Measurements from ENCODE around the gene ZNF474.
"Not testable (repeated sequence)": the region's sequence is repeated elsewhere in the genome, so short reads cannot be mapped to it uniquely, and the experiment has no call there.

Gene ZNF474

DNA sequence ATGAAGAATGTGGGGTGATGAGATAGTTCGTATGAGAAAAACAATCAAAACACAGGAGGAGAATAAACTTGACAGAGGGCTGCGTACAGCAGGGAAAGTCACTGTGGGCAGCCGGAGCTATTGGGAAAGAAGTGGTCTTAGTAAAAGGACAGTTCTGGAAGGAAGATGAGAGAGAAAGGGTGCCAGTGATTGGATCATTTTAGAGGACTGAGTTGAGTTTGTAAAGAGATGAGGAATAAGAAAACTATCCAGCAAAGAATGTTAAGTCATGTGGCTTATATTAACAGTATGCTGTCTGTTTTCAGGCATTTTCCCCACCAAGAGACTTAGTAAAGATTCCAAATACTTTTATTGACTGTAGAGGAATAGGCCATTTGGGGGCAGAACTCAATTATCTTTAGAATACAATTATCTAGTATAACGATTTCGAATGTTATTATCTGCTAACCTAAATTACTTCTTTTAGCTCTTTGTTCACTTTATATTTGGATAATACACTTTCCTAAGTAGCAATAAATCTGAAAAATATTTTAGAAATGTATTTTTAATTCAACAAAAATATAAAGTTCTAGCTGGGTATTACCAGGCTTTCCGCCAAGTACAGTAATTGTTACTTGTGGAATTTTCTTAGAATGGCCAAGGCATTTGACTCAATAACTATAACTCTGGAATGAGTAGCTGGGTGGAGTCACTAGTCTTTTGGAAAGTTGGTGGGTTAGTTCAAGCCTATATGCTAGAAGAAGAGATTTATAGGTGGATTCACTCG lies 35.7 kb upstream of the ZNF474 start:
- DNase-seq (ENCODE audit: low read depth), result peak; percentile 93
- no peak overlapping the region for H3K4me3 ChIP-seq (ENCODE audit: control insufficient read depth, low read depth, low read length)
- TF ChIP-seq, protein P1, sequence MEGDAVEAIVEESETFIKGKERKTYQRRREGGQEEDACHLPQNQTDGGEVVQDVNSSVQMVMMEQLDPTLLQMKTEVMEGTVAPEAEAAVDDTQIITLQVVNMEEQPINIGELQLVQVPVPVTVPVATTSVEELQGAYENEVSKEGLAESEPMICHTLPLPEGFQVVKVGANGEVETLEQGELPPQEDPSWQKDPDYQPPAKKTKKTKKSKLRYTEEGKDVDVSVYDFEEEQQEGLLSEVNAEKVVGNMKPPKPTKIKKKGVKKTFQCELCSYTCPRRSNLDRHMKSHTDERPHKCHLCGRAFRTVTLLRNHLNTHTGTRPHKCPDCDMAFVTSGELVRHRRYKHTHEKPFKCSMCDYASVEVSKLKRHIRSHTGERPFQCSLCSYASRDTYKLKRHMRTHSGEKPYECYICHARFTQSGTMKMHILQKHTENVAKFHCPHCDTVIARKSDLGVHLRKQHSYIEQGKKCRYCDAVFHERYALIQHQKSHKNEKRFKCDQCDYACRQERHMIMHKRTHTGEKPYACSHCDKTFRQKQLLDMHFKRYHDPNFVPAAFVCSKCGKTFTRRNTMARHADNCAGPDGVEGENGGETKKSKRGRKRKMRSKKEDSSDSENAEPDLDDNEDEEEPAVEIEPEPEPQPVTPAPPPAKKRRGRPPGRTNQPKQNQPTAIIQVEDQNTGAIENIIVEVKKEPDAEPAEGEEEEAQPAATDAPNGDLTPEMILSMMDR (conservative IDR thresholded peaks at IDR 0.05; ENCODE audit: control insufficient read depth, insufficient read depth, low read depth, low read length), result no peak

DNA sequence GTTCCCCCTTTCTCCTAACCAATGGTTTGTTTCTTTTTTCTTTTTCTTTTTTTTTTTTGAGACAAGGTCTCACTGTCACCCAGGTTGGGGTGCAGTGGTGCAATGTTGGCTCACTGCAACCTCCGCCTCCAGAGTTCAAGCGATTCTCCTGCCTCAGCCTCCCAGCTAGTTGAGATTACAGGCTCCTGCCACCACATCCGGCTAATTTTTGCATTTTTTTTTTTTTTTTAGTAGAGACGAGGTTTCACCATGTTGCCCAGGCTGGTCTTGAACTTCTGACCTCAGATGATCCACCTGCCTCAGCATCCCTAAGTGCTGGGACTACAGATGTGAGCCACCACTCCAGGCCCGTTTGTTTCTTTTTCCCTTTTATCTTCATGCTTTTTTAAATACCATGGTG lies 35.1 kb upstream of the ZNF474 start:
- not testable (repeated sequence) for H3K4me3 ChIP-seq (ENCODE audit: control insufficient read depth, low read depth, low read length); DNase-seq (ENCODE audit: low read depth)

DNA sequence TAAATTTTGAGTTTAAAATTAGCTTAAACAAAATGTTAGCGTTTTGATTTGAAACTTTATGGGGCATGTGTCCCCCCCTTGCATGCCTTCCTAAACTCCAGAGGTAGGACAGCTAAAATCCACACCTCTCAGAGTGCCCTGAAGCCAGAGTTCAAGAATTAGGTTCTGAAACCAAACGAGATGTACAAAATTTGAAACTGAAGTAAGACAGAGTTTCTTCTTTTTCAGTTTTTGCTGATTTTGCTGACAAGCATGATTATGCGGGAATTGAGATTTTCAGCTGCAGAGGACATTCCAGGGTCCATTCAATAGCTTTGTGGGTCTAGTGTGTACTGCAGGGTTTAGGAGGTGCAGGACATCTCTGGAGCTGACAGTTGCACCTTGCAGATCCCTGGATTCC lies 34.2 kb upstream of the ZNF474 start:
- no peak for DNase-seq (ENCODE audit: low read depth)
- no peak overlapping the region for H3K4me3 ChIP-seq (ENCODE audit: control insufficient read depth, low read depth, low read length)
- TF ChIP-seq, protein P1 (conservative IDR thresholded peaks at IDR 0.05; ENCODE audit: control insufficient read depth, insufficient read depth, low read depth, low read length), result no peak

DNA sequence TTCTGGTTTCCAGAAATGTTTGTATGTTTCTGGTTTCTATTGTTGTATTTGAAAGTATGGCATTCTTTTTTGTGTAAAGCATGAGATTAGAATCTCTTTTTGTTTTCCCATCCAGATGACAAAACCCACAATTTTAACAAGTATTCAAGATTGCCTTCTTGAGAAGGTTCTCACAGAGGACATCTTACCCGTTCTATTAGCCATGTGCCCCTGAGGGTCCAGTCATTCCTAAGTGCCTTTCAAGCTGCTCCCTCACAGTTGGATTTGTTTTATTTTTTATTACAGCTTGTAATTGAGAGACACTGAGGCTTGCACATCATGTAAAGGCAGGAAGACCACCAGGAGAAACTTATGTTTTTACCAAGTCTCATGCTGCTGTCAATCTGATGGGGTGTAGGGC lies 32.0 kb upstream of the ZNF474 start:
- H3K4me3 ChIP-seq (ENCODE audit: control insufficient read depth, low read depth, low read length), result no peak overlapping the region

DNA sequence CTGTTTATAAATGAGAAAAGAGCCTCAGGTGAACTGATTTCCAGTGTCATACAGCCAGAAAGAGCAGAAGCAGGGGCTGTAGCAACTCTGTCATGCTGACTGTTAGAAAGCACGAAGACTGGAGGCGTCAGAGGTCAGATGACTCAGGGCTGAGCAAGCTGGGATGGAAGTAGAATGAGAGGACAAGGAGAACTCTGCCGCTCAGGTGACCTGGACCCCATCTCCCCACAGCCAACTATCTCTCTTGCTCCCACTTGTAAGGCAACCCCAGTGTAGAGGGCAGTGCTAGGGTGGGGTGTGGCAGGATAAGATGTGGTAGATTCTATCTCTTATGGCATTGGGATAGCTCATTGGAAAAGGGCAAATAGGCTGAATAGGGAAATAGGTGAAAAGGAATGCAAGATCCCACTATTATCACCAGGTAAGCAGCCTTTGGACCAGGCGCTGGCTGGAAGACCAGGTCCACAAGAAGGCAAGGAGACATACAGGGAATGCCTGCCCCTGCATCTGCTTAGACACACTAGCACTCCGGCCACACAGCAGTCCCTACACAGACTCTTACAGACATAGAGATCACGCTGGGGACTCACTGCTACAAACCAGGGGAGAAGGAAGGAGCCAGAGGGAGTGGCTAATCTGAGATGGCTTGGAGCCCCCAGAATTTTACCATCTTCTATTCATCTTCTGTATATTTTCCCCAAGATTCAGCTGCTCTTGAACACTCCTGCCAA lies 30.1 kb upstream of the ZNF474 start:
- TF ChIP-seq, protein P1 (conservative IDR thresholded peaks at IDR 0.05; ENCODE audit: control insufficient read depth, insufficient read depth, low read depth, low read length), result no peak
- peak; percentile 86 for DNase-seq (ENCODE audit: low read depth)
- no peak overlapping the region for H3K4me3 ChIP-seq (ENCODE audit: control insufficient read depth, low read depth, low read length)

More for the DNA sequence above, 32.0 kb upstream of the ZNF474 start:
- TF ChIP-seq, protein P1 (conservative IDR thresholded peaks at IDR 0.05; ENCODE audit: control insufficient read depth, insufficient read depth, low read depth, low read length), result no peak
- no peak for DNase-seq (ENCODE audit: low read depth)

DNA sequence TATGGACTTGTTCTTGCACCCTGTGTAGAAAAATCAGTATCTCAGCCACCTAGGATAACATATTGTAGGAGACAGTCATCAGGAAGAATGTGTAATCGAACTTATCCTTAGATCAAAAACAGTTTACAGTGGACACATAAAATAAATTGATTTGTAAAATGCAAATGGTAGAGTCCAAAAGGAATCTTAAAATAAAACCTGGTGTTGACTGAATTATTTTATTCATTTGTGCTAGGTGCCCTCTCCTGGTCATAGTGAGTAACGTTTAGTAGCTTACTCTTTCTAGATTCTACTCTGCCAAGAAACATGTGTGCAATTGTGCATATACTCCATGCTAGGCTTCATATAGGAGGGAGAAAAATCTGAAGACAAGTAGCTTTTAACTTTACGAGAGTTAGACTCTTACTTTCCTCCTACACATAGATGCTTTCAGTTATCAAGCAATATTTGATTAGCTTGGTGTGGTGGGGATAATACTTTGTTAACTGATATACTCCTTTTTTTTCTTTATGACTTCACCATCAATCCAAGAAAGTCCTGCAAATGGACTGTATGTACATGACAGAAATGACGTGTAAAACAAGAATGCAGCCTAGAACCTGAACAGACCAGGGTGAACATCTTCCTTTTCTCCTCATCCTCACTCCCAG lies 27.6 kb upstream of the ZNF474 start:
- DNase-seq (ENCODE audit: low read depth), result peak; percentile 78
- H3K4me3 ChIP-seq (ENCODE audit: control insufficient read depth, low read depth, low read length), result no peak overlapping the region
- TF ChIP-seq, protein P1 (conservative IDR thresholded peaks at IDR 0.05; ENCODE audit: control insufficient read depth, insufficient read depth, low read depth, low read length), result peak; percentile 72

DNA sequence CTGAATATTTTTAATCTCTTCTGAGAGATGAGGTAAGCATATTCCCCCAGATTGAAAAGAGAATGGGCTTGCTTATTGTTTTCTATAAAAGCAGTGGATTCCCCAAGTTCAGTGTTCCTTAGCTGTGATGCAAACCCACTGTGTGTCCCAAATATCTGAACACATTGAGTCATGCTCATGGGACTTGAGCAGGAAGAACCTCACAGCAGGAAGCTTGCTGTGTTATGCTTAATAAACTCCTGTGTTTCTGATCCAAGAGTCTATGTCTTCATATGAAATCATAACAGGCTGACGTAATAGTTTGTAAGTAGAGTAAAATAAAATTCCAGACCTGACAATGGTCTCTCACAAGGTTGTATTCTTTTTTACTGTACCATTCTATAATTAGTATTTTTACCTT lies 26.5 kb upstream of the ZNF474 start:
- H3K4me3 ChIP-seq (ENCODE audit: control insufficient read depth, low read depth, low read length), result no peak overlapping the region
- TF ChIP-seq, protein P1 (conservative IDR thresholded peaks at IDR 0.05; ENCODE audit: control insufficient read depth, insufficient read depth, low read depth, low read length), result no peak
- peak; percentile 83 for DNase-seq (ENCODE audit: low read depth)

All from fibroblast of mammary gland (primary cell).